Panc1 (cell line): ENCODE measurements around the gene RPRD1B. TPM values are rescaled to one million over a fixed set of nuclear protein-coding genes. Genes with fewer than 3 reads are reported as not detected.

ENCODE experiments used
- ATAC-seq: fragments of 200-7000 bp; cut with Tn5 transposase; 2 replicates; pipeline ENCODE4 v1.9.1; 2020; ENCODE audit warnings: mild to moderate bottlenecking, moderate library complexity
- BruUV-seq: library from RNA; stranded (reverse); fragments of 400-500 nt; replicated peaks from 2 replicates; lab custom pipeline; 2021; lab: Mats Ljungman, UMichigan
- CTCF ChIA-PET: fragments of 300-600 bp; sonication (Branson Sonifier 250); formaldehyde crosslinking; loops from one replicate; lab custom pipeline; 2022; ENCODE audit warnings: antibody characterized with exemption; lab: Charles Lee
- POLR2A ChIA-PET: fragments of 300-600 bp; sonication (Branson Sonifier 250); formaldehyde crosslinking; loops from one replicate; lab custom pipeline; 2022; ENCODE audit warnings: antibody characterized with exemption; lab: Charles Lee
- DNase-seq: peaks from one replicate; pipeline ENCODE4 v3.0.0-alpha.2; 2010; ENCODE audit warnings: low read depth, low spot score
- H3K27ac ChIP-seq: 2 replicates; pipeline ENCODE4 v1.5.1; 2011; ENCODE audit warnings: mild to moderate bottlenecking, low read length, inconsistent platforms
- H3K27me3 ChIP-seq: fragments of 200-500 bp; sonication (Bioruptor generic); 2 replicates; pipeline ENCODE4 v1.6.0; 2014; ENCODE audit warnings: low read length, inconsistent platforms; ENCODE audit not compliant: control insufficient read depth, insufficient read depth
- H3K36me3 ChIP-seq: fragments of 200-500 bp; sonication (Bioruptor generic); 2 replicates; pipeline ENCODE4 v1.5.1; 2014; ENCODE audit warnings: inconsistent platforms, mild to moderate bottlenecking, low read length, moderate library complexity; ENCODE audit not compliant: control insufficient read depth, insufficient read depth
- H3K4me1 ChIP-seq: 2 replicates; pipeline ENCODE4 v1.5.1; 2011; ENCODE audit warnings: inconsistent platforms, mild to moderate bottlenecking, low read length, moderate library complexity; ENCODE audit not compliant: control insufficient read depth, insufficient read depth
- H3K4me3 ChIP-seq, 2 experiments: 2 replicates each; pipeline ENCODE4 v1.5.1; 2011 to 2012; ENCODE audit warnings: low read depth in 2 of 2, low read length in 2 of 2, mild to moderate bottlenecking in 2 of 2, inconsistent platforms in 1 of 2, moderate library complexity in 1 of 2
- H3K9me3 ChIP-seq: fragments of 200-500 bp; sonication (Bioruptor generic); 2 replicates; pipeline ENCODE4 v1.5.1; 2014; ENCODE audit warnings: low read depth, mild to moderate bottlenecking, inconsistent platforms, low read length, moderate library complexity; ENCODE audit not compliant: control insufficient read depth, insufficient read depth
- CTCF ChIP-seq: fragments of 450-650 bp; IDR thresholded peaks from 2 replicates; pipeline ENCODE4 v1.5.1; 2017; ENCODE audit warnings: mild to moderate bottlenecking
- POLR2AphosphoS5 ChIP-seq: IDR thresholded peaks from 2 replicates; pipeline ENCODE4 v1.6.1; 2012; ENCODE audit warnings: mild to moderate bottlenecking, low read depth, low read length, moderate library complexity
- SIN3A ChIP-seq: IDR thresholded peaks from 2 replicates; pipeline ENCODE4 v1.6.1; 2012; ENCODE audit warnings: low read depth, mild to moderate bottlenecking, low read length, moderate library complexity, borderline replicate concordance; ENCODE audit not compliant: insufficient read depth
- TCF7L2 ChIP-seq: IDR thresholded peaks from 2 replicates; pipeline ENCODE4 v1.6.1; 2011; ENCODE audit warnings: mild to moderate bottlenecking, low read depth, low read length, inconsistent platforms
- in situ Hi-C: cut with HindIII; loops from 2 replicates; pipeline ENCODE4 v1.10.0; 2016; ENCODE audit warnings: low sequenced_read_pairs, low pct_unique_long_range_greater_than_20kb
- intact Hi-C: fragments of 100-400 bp; cut with micrococcal nuclease; formaldehyde crosslinking; loops from one replicate; pipeline ENCODE4 v1.10.0; 2022; ENCODE audit not compliant: unreplicated experiment
- total RNA-seq: library from RNA; stranded (reverse); gene quantifications from one replicate; pipeline ENCODE4 v1.2.1, GENCODE V29; 2021; ENCODE audit not compliant: unreplicated experiment
- TF ChIP-seq, protein P1 (sequence below), 2 experiments: IDR thresholded peaks; 2 replicates each; pipeline ENCODE4 v1.6.1; 2011 to 2012; ENCODE audit warnings: low read depth in 2 of 2, control low read depth in 1 of 2, low read length in 1 of 2, mild to moderate bottlenecking in 1 of 2, moderate library complexity in 1 of 2; ENCODE audit not compliant: insufficient read depth in 1 of 2

The RPRD1B gene
- total RNA-seq, 1 experiment from 2014 or later: 33.6 TPM

DNA sequence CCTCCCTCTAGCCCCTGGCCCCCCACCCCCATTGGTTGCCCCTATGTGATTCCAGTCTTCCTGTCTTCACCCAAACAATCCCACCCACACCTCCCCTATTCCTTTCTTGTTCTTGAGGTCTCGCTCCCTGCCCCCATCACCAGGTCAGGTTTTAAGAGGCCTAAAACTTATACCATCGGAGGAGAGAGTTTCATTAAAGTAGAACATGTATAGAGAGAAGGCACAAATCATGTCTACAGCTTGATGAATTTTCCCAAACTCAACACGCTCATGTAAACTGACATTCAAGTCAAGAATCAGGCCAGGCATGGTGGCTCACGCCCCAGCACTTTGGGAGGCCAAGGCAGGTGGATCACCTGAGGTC, 87.1 kb downstream of the RPRD1B start:
- Histone ChIP-seq H3K27me3 (no peaks in the 10 kb centered on the region), H3K36me3 (no peaks in the 10 kb centered on the region), H3K4me3 (no peak overlapping the region), H3K27ac (no peak overlapping the region), H3K4me1 (peaks cover 16% of the 10 kb centered on the region), H3K9me3 (no peaks in the 10 kb centered on the region)
- DNase-seq: no peak
- ATAC-seq: no peak
- POLR2A ChIA-PET: no interaction called here
- TF ChIP-seq, protein P1, sequence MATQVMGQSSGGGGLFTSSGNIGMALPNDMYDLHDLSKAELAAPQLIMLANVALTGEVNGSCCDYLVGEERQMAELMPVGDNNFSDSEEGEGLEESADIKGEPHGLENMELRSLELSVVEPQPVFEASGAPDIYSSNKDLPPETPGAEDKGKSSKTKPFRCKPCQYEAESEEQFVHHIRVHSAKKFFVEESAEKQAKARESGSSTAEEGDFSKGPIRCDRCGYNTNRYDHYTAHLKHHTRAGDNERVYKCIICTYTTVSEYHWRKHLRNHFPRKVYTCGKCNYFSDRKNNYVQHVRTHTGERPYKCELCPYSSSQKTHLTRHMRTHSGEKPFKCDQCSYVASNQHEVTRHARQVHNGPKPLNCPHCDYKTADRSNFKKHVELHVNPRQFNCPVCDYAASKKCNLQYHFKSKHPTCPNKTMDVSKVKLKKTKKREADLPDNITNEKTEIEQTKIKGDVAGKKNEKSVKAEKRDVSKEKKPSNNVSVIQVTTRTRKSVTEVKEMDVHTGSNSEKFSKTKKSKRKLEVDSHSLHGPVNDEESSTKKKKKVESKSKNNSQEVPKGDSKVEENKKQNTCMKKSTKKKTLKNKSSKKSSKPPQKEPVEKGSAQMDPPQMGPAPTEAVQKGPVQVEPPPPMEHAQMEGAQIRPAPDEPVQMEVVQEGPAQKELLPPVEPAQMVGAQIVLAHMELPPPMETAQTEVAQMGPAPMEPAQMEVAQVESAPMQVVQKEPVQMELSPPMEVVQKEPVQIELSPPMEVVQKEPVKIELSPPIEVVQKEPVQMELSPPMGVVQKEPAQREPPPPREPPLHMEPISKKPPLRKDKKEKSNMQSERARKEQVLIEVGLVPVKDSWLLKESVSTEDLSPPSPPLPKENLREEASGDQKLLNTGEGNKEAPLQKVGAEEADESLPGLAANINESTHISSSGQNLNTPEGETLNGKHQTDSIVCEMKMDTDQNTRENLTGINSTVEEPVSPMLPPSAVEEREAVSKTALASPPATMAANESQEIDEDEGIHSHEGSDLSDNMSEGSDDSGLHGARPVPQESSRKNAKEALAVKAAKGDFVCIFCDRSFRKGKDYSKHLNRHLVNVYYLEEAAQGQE (IDR thresholded peaks at IDR 0.05; ENCODE audit: insufficient read depth in 1 of 2, low read depth in 2 of 2, low read length in 1 of 2): no peak
- no peak for TF ChIP-seq SIN3A
- no peak for TF ChIP-seq TCF7L2
- no peak for TF ChIP-seq CTCF
- CTCF ChIA-PET: interaction anchor here (0.8 kb wide), 1 partner anchor 100 kb away, joined by 3 read pairs; no protein-coding TSS in a partner anchor
- in situ Hi-C loops: no loop called here
- no TSS peak for BruUV-seq
- intact Hi-C loops: no loop called here

GRCh38 chr20:38121741-38122140, 88.2 kb downstream of the RPRD1B start:
- CTCF ChIA-PET: no interaction called here
- H3K4me1 ChIP-seq: peaks cover 27% of the 10 kb centered on the region

DNA sequence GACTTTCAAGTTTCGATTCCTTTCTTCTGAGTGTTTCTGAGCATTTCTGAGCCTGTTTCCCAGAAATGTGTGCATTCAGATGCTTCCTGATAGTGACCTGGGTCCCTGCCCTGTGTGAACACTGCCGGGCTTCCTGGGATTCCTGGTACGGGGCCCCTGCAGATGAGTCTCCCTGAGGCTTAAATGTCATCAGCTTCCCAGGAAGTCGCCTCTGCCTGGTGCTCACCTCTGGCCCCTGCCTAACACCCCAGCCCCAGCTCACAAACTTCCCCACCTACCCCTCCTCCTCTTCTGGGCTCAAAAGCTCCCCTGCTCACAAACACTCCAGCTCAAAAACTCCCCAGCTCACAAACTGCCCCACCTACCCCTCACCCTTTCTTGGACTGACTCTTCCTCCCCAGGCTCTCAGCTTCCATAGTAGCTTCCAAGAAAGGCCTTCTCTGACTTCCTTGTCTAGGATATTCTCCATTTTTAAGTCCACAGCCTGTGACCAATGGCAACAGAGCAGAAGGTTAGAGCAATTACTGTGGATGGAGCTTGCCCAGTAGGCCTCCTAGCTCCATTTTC, 89.6 kb downstream of the RPRD1B start:
- BruUV-seq: no TSS peak
- intact Hi-C loops: no loop called here
- ChIA-PET POLR2A (no interaction called here), CTCF (interaction anchor here (1.3 kb wide), 1 partner anchor 50 kb away, joined by 4 read pairs; no protein-coding TSS in a partner anchor)
- DNase-seq (no peak), ATAC-seq (peak; percentile 44)
- TF ChIP-seq, protein P1 (IDR thresholded peaks at IDR 0.05; ENCODE audit: insufficient read depth in 1 of 2, low read depth in 2 of 2, low read length in 1 of 2): no peak
- TF ChIP-seq TCF7L2: no peak
- no peak for TF ChIP-seq POLR2AphosphoS5
- no peak for TF ChIP-seq CTCF
- no peak for TF ChIP-seq SIN3A
- in situ Hi-C loops: no loop called here
- H3K9me3 ChIP-seq: no peaks in the 10 kb centered on the region
- H3K4me1 ChIP-seq: peaks cover 41% of the 10 kb centered on the region
- H3K27me3 ChIP-seq: no peaks in the 10 kb centered on the region
- H3K4me3 ChIP-seq: 0 out of 4 replicates have a peak overlapping the region, but pooled peaks of 1 of the 2 experiments have one; percentile 7
- H3K27ac ChIP-seq: peak overlapping the region; percentile 86
- H3K36me3 ChIP-seq: no peaks in the 10 kb centered on the region

More at GRCh38 chr20:38121741-38122140, 88.2 kb downstream of the RPRD1B start:
- Histone ChIP-seq H3K27me3 (no peaks in the 10 kb centered on the region), H3K36me3 (no peaks in the 10 kb centered on the region), H3K9me3 (no peaks in the 10 kb centered on the region), H3K27ac (peak overlapping the region; percentile 41; the same call in 1 of the 2 replicates), H3K4me3 (no peak overlapping the region)
- no peak for TF ChIP-seq SIN3A
- POLR2A ChIA-PET: no interaction called here
- BruUV-seq: no TSS peak
- ATAC-seq (no peak), DNase-seq (no peak)
- intact Hi-C loops (no loop called here), in situ Hi-C loops (no loop called here)
